A673 (cell line): ENCODE results near the gene CDHR1. TPM values are rescaled to one million over a fixed set of nuclear protein-coding genes. Genes with fewer than 3 reads are reported as not detected.

Experiments used
- BruUV-seq: library from RNA; stranded (reverse); fragments of 400-500 nt; replicated peaks from 2 replicates; lab custom pipeline; 2021; lab: Mats Ljungman, UMichigan
- CTCF ChIA-PET: fragments of 300-600 bp; sonication (Branson Sonifier 250); formaldehyde crosslinking; loops from one replicate; lab custom pipeline; 2022; ENCODE audit warnings: antibody characterized with exemption; lab: Charles Lee
- POLR2A ChIA-PET: fragments of 300-600 bp; sonication (Branson Sonifier 250); formaldehyde crosslinking; loops from one replicate; lab custom pipeline; 2022; ENCODE audit warnings: antibody characterized with exemption; ENCODE audit not compliant: low non-redundant PET; lab: Charles Lee
- DNase-seq: peaks from one replicate; pipeline ENCODE4 v3.0.0-alpha.2; 2015; ENCODE audit warnings: low spot score
- H3K27ac ChIP-seq: fragments of 200-600 bp; sonication (generic); 2 replicates; pipeline ENCODE4 v1.5.1; 2016; ENCODE audit warnings: mixed run types, low read depth, mild to moderate bottlenecking, mixed read lengths, antibody characterized with exemption, low read length; ENCODE audit not compliant: poor library complexity, severe bottlenecking
- H3K27me3 ChIP-seq: fragments of 200-600 bp; sonication (generic); replicated peaks from 2 replicates; pipeline ENCODE4 v1.6.1; 2017; ENCODE audit warnings: mixed run types, low read depth, mild to moderate bottlenecking, mixed read lengths, antibody characterized with exemption, low read length; ENCODE audit not compliant: insufficient read depth, poor library complexity
- H3K36me3 ChIP-seq: fragments of 200-600 bp; sonication (generic); 2 replicates; pipeline ENCODE4 v1.6.1; 2016; ENCODE audit warnings: mixed run types, mild to moderate bottlenecking, mixed read lengths, antibody characterized with exemption, low read length; ENCODE audit not compliant: insufficient read depth, poor library complexity, severe bottlenecking
- H3K4me1 ChIP-seq: fragments of 200-600 bp; sonication (generic); 2 replicates; pipeline ENCODE4 v1.6.1; 2017; ENCODE audit warnings: mixed run types, mild to moderate bottlenecking, mixed read lengths, antibody characterized with exemption, low read length; ENCODE audit not compliant: insufficient read depth, poor library complexity, severe bottlenecking
- H3K4me3 ChIP-seq: fragments of 200-600 bp; sonication (generic); 2 replicates; pipeline ENCODE4 v1.5.1; 2016; ENCODE audit warnings: low read depth, mixed run types, mild to moderate bottlenecking, mixed read lengths, low read length; ENCODE audit not compliant: poor library complexity, severe bottlenecking
- H3K9me3 ChIP-seq: fragments of 200-600 bp; sonication (generic); 2 replicates; pipeline ENCODE4 v1.6.1; 2016; ENCODE audit warnings: mixed run types, low read depth, mild to moderate bottlenecking, mixed read lengths, antibody characterized with exemption, low read length; ENCODE audit not compliant: poor library complexity, severe bottlenecking
- CTCF ChIP-seq: fragments of 300-800, 200-600 bp; sonication (generic); conservative IDR thresholded peaks from 2 replicates; pipeline ENCODE4 v1.5.1; 2017; ENCODE audit warnings: low read depth, mild to moderate bottlenecking, antibody characterized with exemption, low read length, moderate library complexity, mixed read lengths
- EZH2 ChIP-seq: fragments of 200-600 bp; sonication (generic); IDR thresholded peaks from 2 replicates; pipeline ENCODE4 v1.6.1; 2017; ENCODE audit warnings: borderline replicate concordance, low read depth, mild to moderate bottlenecking, mixed read lengths, antibody characterized with exemption, low read length; ENCODE audit not compliant: poor library complexity, severe bottlenecking
- intact Hi-C: fragments of 100-400 bp; cut with micrococcal nuclease; formaldehyde crosslinking; loops from one replicate; pipeline ENCODE4 v1.10.0; 2022; ENCODE audit not compliant: unreplicated experiment
- total RNA-seq: library from RNA; stranded (reverse); gene quantifications from 2 replicates; pipeline ENCODE4 v1.2.3, GENCODE V29; 2021

CDHR1 gene
- total RNA-seq, 1 experiment from 2014 or later: not detected

- ChIA-PET CTCF (no interaction called here), POLR2A (no interaction called here)
- no peaks in the 10 kb centered on the region for H3K4me1 ChIP-seq
- peaks cover 29% of the 10 kb centered on the region for H3K27me3 ChIP-seq
- no peak overlapping the region for H3K4me3 ChIP-seq
- H3K9me3 ChIP-seq: no peaks in the 10 kb centered on the region
- intact Hi-C loops: no loop called here
- no peaks in the 10 kb centered on the region for H3K36me3 ChIP-seq
- DNase-seq: no peak
- BruUV-seq: no TSS peak
- no peak overlapping the region for H3K27ac ChIP-seq
- TF ChIP-seq EZH2 (no peak), CTCF (no peak)
These were observed 40.8 kb downstream of the CDHR1 start for GRCh38 chr10:84235096-84235495.

GRCh38 chr10:84236807-84237198, 42.5 kb downstream of the CDHR1 start:
- BruUV-seq: no TSS peak
- CTCF ChIA-PET: no interaction called here
- POLR2A ChIA-PET: no interaction called here

GRCh38 chr10:84237199-84238051, 43.1 kb downstream of the CDHR1 start:
- Histone ChIP-seq H3K4me1 (no peaks in the 10 kb centered on the region), H3K4me3 (no peak overlapping the region), H3K27me3 (peaks cover 24% of the 10 kb centered on the region), H3K9me3 (no peaks in the 10 kb centered on the region), H3K27ac (no peak overlapping the region), H3K36me3 (no peaks in the 10 kb centered on the region)
- intact Hi-C loops: no loop called here
- DNase-seq: no peak
- ChIA-PET CTCF (no interaction called here), POLR2A (no interaction called here)
- TF ChIP-seq EZH2 (no peak), CTCF (peak; percentile 27; the same call in 1 of the 2 replicates)
- BruUV-seq: no TSS peak

More at GRCh38 chr10:84236807-84237198, 42.5 kb downstream of the CDHR1 start:
- Histone ChIP-seq H3K4me3 (no peak overlapping the region), H3K4me1 (no peaks in the 10 kb centered on the region), H3K36me3 (no peaks in the 10 kb centered on the region), H3K9me3 (no peaks in the 10 kb centered on the region), H3K27me3 (peaks cover 28% of the 10 kb centered on the region), H3K27ac (no peak overlapping the region)
- no peak for DNase-seq
- TF ChIP-seq EZH2: no peak
- no peak for TF ChIP-seq CTCF
- intact Hi-C loops: no loop called here
